RWPE1 (cell line): ENCODE measurements around the gene PLCB1.

ENCODE experiments used
- CTCF ChIA-PET: fragments of 350-600 bp; sonication (Branson Sonifier 250); formaldehyde crosslinking; extraction: SDS; loops from one replicate; lab custom pipeline; 2021; lab: Yijun Ruan, JAX
- POLR2A ChIA-PET: fragments of 400-600 bp; formaldehyde crosslinking; extraction: SDS; loops from one replicate; lab custom pipeline; 2020; ENCODE audit warnings: antibody characterized with exemption; ENCODE audit not compliant: low non-redundant PET; lab: Yijun Ruan, JAX
- DNase-seq: peaks from one replicate; pipeline ENCODE4 v3.0.0; 2012; ENCODE audit warnings: low spot score
- H3K27ac ChIP-seq: fragments of 450-650 bp; 2 replicates; pipeline ENCODE4 v1.5.1; 2017
- CTCF ChIP-seq: fragments of 450-650 bp; conservative IDR thresholded peaks from 2 replicates; pipeline ENCODE4 v1.5.1; 2017; ENCODE audit warnings: low read depth, mild to moderate bottlenecking

The PLCB1 gene

GRCh38 chr20:8118760-8119159 is 13.3 kb upstream of the PLCB1 start:
- no peak overlapping the region for H3K27ac ChIP-seq
- TF ChIP-seq CTCF: no peak
- DNase-seq: no peak
- ChIA-PET POLR2A (no interaction called here), CTCF (interaction anchor here (0.6 kb wide), 1 partner anchor 498 kb away, joined by 3 read pairs; no protein-coding TSS in a partner anchor)

GRCh38 chr20:8121666-8122065 is 10.4 kb upstream of the PLCB1 start:
- CTCF ChIA-PET: interaction anchor here (0.5 to 1.0 kb wide), 2 partner anchors 12 to 185 kb away, joined by 3 read pairs; no protein-coding TSS in a partner anchor
- no peak for TF ChIP-seq CTCF
- no peak for DNase-seq
- H3K27ac ChIP-seq: no peak overlapping the region
- POLR2A ChIA-PET: no interaction called here

- no peak overlapping the region for H3K27ac ChIP-seq
- DNase-seq: no peak
- TF ChIP-seq CTCF: no peak
- ChIA-PET POLR2A (no interaction called here), CTCF (no interaction called here)
These were observed 7.4 kb upstream of the PLCB1 start for GRCh38 chr20:8124639-8125038.

GRCh38 chr20:8126181-8126580 is 5.9 kb upstream of the PLCB1 start:
- no peak for DNase-seq
- POLR2A ChIA-PET: no interaction called here
- TF ChIP-seq CTCF: no peak
- CTCF ChIA-PET: interaction anchor here (0.6 to 1.1 kb wide), 2 partner anchors 51 to 595 kb away, joined by 4 read pairs; no protein-coding TSS in a partner anchor
- no peak overlapping the region for H3K27ac ChIP-seq

GRCh38 chr20:8126841-8127378 is 5.2 kb upstream of the PLCB1 start:
- DNase-seq: no peak
- CTCF ChIA-PET: interaction anchor here (1.1 kb wide), 1 partner anchor 594 kb away, joined by 4 read pairs; no protein-coding TSS in a partner anchor
- POLR2A ChIA-PET: no interaction called here
- H3K27ac ChIP-seq: no peak overlapping the region
- TF ChIP-seq CTCF: no peak

- DNase-seq: no peak
- POLR2A ChIA-PET: no interaction called here
- H3K27ac ChIP-seq: no peak overlapping the region
- CTCF ChIA-PET: interaction anchor here (1.1 to 5.1 kb wide), 2 partner anchors 261 to 594 kb away, joined by 3 to 42 read pairs; no protein-coding TSS in a partner anchor
- TF ChIP-seq CTCF: no peak
These were observed 4.4 kb upstream of the PLCB1 start for GRCh38 chr20:8127553-8128255.
